Measurements from ENCODE around the gene SV2C. TPM values are rescaled to one million over a fixed set of nuclear protein-coding genes. Genes with fewer than 3 reads are reported as not detected.

Gene SV2C
- total RNA-seq, 1 experiment from 2014 or later: 0.09 TPM

DNA sequence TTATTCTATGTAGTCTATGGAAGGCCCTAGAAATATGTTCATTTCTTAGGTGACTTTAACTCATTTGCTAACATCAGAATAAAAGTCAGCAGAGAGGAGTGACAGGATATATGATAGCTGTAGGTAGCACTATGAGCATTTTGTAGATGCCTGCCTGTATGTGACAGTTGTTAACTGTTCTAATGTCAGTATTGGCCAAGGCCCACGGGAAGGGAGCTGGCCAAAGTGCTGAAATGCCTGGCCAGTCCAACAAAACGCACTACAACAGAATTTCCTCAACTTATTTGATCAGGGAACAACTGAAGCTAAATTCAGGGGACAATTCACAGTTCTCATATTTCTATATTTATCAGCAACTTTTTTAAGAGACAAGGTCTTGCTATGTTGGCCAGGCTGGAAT is 20.8 kb downstream of the SV2C start (continued):
- TF ChIP-seq ARID4B (CRISPR knock-in tag; IDR thresholded peaks at IDR 0.05; ENCODE audit: borderline replicate concordance) (0 out of 2 replicates have a peak, but pooled peaks have one; percentile 40), SMAD3 (CRISPR knock-in tag; IDR thresholded peaks at IDR 0.05; ENCODE audit: borderline replicate concordance) (no peak), TP53 (CRISPR knock-in tag; IDR thresholded peaks at IDR 0.05) (0 out of 2 replicates have a peak, but pooled peaks have one; percentile 34), ZNF396 (CRISPR knock-in tag; IDR thresholded peaks at IDR 0.05; ENCODE audit: borderline replicate concordance) (no peak), FOXP1 (CRISPR knock-in tag; IDR thresholded peaks at IDR 0.05; ENCODE audit: borderline replicate concordance) (no peak), NR2C2 (CRISPR knock-in tag; IDR thresholded peaks at IDR 0.05) (no peak), ZNF281 (CRISPR knock-in tag; IDR thresholded peaks at IDR 0.05) (no peak), ZSCAN18 (CRISPR knock-in tag; IDR thresholded peaks at IDR 0.05) (no peak)
- TF ChIP-seq, protein P1, sequence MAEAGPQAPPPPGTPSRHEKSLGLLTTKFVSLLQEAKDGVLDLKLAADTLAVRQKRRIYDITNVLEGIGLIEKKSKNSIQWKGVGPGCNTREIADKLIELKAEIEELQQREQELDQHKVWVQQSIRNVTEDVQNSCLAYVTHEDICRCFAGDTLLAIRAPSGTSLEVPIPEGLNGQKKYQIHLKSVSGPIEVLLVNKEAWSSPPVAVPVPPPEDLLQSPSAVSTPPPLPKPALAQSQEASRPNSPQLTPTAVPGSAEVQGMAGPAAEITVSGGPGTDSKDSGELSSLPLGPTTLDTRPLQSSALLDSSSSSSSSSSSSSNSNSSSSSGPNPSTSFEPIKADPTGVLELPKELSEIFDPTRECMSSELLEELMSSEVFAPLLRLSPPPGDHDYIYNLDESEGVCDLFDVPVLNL (CRISPR knock-in tag; IDR thresholded peaks at IDR 0.05; ENCODE audit: borderline replicate concordance, low read depth): no peak
- TF ChIP-seq, protein P2, sequence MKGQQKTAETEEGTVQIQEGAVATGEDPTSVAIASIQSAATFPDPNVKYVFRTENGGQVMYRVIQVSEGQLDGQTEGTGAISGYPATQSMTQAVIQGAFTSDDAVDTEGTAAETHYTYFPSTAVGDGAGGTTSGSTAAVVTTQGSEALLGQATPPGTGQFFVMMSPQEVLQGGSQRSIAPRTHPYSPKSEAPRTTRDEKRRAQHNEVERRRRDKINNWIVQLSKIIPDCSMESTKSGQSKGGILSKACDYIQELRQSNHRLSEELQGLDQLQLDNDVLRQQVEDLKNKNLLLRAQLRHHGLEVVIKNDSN (CRISPR knock-in tag; IDR thresholded peaks at IDR 0.05): no peak; the same call in 1 of the 2 replicates

- Mint-ChIP-seq H3K27ac (no peak overlapping the region), H3K9me3 (no peaks in the 10 kb centered on the region), H3K27me3 (ENCODE audit: low read depth) (no peaks in the 10 kb centered on the region), H3K4me3 (no peak overlapping the region), H3K4me1 (no peaks in the 10 kb centered on the region), H3K36me3 (no peaks in the 10 kb centered on the region)
- CTCF ChIA-PET: interaction anchor here (3.6 kb wide), 1 partner anchor 69 kb away, joined by 31 read pairs; no protein-coding TSS in a partner anchor
- DNase-seq (ENCODE audit: low spot score) (no peak), ATAC-seq (peak; percentile 75)
- POLR2A ChIA-PET: no interaction called here
- no peak for TF ChIP-seq ZSCAN18 (CRISPR knock-in tag; IDR thresholded peaks at IDR 0.05)
- no peak for TF ChIP-seq ZNF512 (CRISPR knock-in tag; IDR thresholded peaks at IDR 0.05; ENCODE audit: borderline replicate concordance)
- TF ChIP-seq FOXJ3 (CRISPR knock-in tag; IDR thresholded peaks at IDR 0.05; ENCODE audit: borderline replicate concordance): no peak
- TF ChIP-seq CBFB (CRISPR knock-in tag; IDR thresholded peaks at IDR 0.05; ENCODE audit: low read depth): no peak
- TF ChIP-seq ERG (CRISPR knock-in tag; IDR thresholded peaks at IDR 0.05): no peak
- TF ChIP-seq ZNF317 (CRISPR knock-in tag; IDR thresholded peaks at IDR 0.05; ENCODE audit: borderline replicate concordance, low read depth): no peak
- no peak for TF ChIP-seq ZNF121 (CRISPR knock-in tag; IDR thresholded peaks at IDR 0.05)
- TF ChIP-seq ZNF219 (CRISPR knock-in tag; IDR thresholded peaks at IDR 0.05; ENCODE audit: borderline replicate concordance): no peak
- TF ChIP-seq TEAD4 (CRISPR knock-in tag; IDR thresholded peaks at IDR 0.05): no peak
- no peak for TF ChIP-seq GTF2I (CRISPR knock-in tag; conservative IDR thresholded peaks at IDR 0.05)
- TF ChIP-seq, protein P3, sequence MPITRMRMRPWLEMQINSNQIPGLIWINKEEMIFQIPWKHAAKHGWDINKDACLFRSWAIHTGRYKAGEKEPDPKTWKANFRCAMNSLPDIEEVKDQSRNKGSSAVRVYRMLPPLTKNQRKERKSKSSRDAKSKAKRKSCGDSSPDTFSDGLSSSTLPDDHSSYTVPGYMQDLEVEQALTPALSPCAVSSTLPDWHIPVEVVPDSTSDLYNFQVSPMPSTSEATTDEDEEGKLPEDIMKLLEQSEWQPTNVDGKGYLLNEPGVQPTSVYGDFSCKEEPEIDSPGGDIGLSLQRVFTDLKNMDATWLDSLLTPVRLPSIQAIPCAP (CRISPR knock-in tag; IDR thresholded peaks at IDR 0.05): no peak
Observed at GRCh38 chr5:76106149-76106548, 23.0 kb downstream of the SV2C start.
